ENCODE data around the gene CIC.

CIC gene

DNA sequence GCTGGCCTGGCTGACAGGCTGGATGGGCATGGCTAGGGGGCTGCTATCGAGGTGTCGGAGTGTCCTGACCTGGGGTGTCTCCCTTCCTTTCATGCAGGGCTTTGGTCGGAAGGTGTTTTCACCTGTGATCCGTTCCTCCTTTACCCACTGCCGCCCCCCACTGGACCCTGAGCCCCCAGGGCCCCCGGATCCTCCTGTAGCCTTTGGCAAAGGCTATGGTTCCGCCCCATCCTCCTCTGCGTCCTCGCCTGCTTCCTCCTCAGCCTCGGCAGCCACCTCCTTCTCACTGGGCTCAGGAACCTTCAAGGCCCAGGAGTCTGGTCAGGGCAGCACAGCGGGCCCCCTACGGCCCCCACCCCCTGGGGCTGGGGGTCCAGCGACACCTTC, 21.1 kb downstream of the CIC start:
- no peak for DNase-seq

DNA sequence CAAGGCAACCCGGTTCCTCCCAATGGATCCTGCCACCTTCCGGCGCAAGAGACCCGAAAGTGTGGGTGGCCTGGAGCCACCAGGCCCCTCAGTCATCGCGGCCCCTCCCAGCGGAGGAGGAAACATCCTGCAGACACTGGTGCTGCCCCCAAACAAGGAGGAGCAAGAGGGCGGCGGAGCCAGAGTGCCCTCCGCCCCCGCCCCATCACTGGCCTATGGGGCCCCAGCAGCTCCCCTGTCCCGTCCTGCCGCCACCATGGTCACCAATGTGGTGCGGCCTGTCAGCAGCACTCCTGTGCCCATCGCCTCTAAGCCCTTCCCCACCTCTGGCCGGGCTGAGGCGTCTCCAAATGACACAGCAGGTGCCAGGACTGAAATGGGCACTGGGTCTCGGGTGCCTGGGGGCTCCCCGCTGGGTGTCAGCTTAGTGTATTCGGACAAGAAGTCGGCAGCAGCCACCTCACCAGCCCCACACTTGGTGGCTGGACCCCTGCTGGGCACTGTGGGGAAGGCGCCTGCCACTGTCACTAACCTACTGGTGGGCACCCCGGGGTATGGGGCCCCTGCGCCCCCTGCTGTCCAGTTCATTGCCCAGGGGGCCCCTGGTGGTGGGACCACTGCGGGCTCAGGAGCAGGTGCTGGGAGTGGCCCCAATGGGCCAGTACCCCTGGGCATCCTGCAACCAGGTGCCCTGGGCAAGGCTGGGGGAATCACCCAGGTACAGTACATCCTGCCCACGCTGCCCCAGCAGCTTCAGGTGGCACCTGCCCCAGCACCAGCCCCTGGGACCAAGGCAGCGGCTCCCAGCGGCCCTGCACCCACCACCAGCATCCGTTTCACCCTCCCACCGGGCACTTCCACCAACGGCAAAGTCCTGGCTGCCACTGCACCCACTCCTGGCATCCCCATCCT, 21.7 kb downstream of the CIC start:
- peak; percentile 29 to 65 (median 47) for DNase-seq

DNA sequence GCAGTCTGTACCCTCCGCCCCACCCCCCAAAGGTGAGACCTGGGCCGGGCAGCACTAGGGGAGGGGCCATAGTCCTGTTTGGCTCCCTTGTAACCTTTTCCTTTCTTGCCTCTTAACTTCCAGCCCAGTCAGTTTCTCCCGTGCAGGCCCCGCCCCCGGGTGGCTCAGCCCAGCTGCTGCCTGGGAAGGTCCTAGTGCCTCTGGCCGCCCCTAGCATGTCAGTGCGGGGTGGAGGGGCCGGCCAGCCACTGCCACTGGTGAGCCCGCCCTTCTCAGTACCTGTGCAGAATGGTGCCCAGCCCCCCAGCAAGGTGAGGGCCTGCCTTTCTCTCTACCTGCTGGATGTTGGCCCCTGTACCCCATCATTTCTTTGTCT, 22.4 kb downstream of the CIC start:
- DNase-seq: no peak

DNA sequence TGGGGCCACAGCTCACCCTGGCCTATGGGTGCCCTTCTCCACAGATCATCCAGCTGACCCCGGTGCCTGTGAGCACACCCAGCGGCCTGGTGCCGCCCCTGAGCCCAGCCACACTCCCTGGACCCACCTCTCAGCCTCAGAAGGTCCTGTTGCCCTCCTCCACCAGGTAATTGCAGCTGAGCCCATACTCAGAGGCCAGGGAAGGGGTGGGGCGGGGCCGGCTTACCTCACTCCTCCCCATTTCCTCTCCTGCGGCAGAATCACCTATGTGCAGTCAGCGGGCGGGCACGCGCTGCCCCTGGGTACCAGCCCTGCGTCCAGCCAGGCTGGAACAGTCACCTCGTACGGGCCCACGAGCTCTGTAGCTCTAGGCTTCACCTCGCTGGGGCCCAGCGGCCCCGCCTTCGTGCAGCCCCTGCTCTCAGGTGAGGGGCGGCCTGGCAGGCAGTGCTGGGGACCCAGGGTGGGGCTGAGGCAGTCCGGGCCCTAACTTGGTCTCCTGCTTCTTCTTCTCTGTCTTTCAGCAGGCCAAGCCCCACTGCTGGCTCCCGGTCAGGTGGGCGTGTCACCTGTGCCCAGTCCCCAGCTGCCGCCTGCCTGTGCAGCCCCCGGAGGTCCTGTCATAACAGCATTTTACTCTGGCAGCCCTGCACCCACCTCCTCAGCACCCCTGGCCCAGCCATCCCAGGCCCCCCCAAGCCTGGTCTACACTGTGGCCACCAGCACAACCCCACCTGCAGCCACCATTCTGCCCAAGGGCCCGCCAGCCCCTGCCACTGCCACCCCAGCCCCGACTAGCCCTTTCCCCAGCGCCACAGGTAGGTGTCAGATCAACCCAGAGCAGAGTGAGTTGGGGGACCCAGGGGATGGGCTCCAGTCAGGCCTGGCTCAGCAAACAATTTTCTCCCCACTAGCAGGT, 23.2 kb downstream of the CIC start:
- no peak for DNase-seq

DNA sequence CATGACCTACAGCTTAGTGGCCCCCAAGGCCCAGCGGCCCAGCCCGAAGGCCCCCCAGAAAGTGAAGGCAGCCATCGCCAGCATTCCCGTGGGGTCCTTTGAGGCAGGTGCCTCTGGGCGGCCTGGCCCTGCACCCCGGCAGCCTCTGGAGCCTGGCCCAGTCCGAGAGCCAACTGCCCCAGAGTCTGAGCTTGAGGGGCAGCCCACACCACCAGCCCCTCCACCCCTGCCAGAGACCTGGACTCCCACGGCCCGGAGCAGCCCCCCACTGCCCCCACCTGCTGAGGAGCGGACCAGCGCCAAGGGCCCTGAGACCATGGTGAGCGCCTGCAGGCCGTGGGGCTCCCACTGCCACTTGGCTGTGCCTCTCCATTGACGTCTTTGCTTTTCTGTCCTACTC, 23.9 kb downstream of the CIC start:
- DNase-seq: no peak

DNA sequence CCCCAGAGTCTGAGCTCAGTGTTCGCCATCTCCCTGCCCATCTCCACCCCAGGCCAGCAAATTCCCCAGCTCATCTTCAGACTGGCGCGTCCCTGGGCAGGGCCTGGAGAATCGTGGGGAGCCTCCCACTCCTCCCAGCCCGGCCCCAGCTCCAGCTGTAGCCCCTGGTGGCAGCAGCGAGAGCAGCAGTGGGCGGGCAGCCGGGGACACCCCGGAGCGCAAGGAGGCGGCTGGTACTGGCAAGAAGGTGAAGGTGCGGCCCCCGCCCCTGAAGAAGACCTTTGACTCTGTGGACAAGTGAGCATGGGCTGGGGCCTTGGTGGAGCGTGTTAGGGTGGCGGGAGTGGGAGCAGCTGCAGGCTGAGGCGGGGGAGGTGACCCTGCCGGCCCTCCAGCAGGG, 24.5 kb downstream of the CIC start:
- DNase-seq: no peak

DNA sequence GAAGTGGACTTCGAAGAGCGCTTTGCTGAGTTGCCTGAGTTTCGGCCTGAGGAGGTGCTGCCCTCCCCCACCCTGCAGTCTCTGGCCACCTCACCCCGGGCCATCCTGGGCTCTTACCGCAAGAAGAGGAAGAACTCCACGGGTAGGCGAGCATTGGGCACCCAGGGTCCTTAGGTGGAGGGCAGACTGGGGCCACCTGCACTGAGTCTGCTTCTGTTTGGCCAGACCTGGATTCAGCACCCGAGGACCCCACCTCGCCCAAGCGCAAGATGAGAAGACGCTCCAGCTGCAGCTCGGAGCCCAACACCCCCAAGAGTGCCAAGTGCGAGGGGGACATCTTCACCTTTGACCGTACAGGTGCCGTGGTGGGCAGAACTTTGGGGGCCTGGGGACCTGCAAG, 24.9 kb downstream of the CIC start:
- no peak for DNase-seq

DNA sequence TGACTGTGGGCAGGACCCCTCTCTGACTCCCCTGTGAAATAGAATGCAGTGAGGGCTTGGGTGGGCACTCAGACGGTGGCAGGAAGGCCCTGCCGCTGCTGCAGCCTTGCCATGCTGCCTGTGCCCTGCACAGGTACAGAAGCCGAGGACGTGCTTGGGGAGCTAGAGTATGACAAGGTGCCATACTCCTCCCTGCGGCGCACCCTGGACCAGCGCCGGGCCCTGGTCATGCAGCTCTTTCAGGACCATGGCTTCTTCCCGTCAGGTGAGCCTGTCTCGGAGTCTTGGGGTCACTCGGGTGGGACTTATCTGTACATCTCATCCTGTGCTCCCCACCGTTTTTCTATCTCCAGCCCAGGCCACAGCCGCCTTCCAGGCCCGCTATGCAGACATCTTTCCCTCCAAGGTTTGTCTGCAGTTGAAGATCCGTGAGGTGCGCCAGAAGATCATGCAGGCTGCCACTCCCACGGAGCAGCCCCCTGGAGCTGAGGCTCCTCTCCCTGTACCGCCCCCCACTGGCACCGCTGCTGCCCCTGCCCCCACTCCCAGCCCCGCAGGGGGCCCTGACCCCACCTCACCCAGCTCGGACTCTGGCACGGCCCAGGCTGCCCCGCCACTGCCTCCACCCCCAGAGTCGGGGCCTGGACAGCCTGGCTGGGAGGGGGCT, 25.6 kb downstream of the CIC start:
- no peak for DNase-seq

DNA sequence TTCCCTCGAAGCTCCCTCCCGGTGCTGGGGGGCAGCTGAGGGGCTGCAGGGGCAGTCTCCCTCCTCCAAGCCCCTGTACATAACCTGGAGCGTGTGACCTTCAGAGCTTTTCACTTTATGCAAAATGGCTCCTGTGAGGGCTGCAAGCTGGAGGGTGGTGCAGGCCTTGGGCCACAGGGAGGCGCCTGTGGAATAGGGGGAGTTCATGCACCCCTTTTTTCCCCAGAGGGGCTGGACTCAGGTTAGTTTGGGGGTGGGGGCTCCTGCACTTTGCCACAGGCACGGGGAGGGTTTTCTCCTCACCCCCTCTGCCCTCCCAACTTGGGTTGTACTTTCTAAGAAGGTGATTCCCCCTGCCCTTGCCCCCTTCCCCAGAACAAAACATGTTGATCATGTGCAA, 26.3 kb downstream of the CIC start:
- DNase-seq: no peak

DNA sequence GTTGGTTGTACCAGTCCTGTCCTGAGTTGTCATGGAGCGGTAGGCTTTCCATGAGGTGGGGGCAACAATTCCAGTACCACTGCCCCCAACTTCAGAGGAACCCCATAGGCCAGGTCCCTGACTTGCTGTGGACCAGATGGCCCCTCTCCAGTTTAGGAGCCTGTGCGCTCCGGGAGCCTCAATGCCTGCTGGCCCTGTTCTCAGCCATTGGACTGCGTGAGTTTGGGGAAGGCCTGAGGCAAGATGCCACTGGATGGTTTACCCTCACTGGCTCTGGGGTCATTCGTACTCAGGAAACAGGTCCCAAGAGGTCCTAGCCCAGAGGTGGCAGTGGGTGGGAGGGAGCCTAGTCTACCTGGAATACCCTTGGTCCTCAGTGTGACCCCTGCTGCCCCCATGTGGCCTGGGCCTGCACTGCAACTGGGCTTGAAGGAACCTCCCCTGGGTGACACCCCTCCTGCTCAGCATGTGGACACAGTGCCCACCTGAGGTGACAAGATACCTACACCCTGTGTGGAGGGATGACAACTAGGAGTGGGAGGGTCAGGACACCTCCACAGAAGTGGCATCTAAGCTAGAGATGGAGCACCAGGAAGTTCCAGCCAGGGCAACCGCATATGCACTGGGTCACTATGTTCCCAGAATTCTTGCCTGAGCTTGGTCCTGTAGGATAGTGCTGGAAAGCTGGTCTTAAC, 26.9 kb downstream of the CIC start:
- peak; percentile 70 to 90 (median 86) for DNase-seq

DNA sequence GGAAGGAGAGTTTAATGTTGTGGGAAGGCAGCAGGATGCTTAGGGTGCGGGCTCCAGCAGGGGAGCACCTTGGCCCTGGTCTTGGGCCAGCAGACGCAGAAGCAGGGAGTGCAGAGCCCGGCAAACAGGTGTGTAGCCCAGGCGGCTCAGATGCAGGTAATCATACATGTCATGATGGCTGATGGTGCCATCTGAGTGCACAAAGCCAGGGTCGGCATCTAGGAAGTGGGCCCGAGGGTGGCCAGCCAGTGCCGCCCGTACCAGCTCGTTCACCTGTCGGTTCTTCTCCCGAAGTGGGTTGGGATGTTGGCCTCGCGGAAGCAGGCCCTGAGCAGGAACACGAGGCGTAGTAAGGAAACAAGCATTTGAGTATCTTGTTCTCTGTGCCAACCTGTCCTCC, 28.0 kb downstream of the CIC start:
- DNase-seq: no peak

DNA sequence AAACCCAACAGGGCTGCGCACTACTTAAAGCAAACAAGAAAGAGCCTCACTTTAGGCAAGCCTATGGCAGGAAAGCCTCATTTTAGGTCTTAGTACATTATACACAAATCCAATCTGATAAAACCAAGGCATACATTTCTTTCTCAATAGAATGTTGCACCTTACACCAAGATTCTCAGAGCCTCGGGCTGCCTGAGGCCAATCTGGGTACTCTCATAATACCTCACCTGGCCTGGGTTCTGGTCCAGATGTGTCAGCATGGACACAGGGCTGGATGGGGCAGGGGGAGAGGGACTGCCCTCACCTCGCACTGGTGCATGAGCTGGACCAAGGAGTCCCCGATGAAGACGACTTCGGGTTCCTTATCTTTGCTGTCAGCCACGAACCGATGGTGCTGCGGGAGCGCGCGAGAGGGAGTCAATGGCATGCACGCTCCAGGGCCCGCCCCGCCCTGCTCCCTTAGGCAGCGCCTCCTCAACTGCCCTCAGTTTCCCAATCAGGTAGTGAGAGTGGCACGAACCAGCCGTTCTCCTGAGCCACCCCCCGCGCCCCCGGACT, 32.7 kb downstream of the CIC start, which contains the start of gene PRR19:
Gene PRR19, plus strand, starts transcription at position 487 of the 558 bp plus-strand sequence. CDS start 7,453 bp downstream, outside the sequence.
- DNase-seq: peak in 2 of 6 experiments; percentile 23 to 42

DNA sequence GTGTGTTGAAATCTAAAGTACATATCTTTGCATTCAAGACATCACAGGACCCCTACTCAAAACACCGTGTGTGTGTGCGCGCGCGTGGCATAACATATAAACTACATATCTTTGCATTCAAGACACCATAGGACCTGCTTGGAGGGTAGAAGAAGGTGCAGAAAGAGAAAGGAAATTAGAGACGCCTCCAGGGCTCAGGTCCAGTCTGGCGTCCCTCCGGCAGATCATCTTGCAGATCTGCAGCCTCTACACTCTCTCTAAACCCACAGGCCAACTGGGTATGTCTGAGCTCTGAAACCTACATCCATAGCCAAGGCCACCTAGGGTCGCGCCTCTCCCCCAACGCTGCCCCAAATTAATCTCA, 34.0 kb downstream of the CIC start:
- DNase-seq: no peak

DNA sequence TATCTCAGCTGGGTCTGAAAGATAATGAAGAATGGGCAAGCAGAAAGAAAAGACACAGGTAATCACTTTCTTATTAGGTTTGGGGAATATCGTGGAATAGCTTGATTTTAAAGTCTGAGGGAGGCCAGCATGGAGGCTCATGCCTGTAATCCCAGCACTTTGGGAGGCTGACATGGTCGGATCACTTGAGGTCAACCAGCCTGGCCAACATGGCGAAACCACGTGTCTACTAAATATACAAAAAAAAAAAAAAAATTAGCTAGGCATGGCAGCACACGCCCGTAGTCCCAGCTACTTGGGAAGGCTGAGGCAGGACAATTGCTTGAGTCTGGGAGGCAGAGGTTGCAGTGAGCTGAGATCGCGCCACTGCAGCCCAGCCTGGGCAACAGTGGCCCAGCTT, 34.8 kb downstream of the CIC start:
- DNase-seq: no peak

DNA sequence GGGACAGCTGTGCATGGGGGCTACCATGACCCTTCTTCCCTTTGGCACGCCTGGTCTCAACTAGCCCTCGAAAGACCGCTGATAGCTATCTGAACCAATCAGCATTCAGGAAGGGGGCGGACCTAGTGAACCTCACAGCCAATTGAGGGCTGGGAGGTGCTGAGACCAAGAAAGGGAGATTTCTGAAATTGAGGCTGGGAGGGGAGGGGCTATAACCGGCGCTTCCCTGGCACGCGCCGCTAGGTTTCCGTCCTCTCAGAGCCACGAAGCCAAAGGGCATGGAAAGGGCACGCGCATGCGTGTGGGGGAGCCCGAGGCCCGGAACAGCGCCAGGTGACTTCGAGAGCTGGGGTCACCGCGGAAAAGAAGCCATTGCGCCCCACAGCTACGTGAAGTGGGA, 37.6 kb downstream of the CIC start:
- no peak for DNase-seq

DNA sequence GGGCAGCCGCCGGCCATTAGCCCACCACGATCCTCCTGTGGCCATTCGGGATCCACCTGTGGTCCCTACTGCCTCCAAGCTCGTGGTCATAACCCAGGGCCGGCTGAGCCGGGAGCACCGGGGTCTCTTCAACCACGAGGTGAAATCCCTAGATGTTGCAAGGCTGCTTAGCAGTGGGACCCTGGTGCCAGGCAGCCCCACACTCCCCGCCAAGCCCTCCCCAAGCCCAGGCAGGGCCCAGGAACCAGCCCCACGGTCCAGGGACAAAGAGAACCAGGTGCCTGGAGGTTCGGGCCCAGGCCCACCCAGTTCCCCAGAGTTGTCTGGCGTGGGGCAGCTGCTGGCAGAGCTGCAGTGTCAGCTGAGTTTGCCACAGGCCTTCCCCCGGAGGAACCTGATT, 40.6 kb downstream of the CIC start:
- no peak for DNase-seq

DNA sequence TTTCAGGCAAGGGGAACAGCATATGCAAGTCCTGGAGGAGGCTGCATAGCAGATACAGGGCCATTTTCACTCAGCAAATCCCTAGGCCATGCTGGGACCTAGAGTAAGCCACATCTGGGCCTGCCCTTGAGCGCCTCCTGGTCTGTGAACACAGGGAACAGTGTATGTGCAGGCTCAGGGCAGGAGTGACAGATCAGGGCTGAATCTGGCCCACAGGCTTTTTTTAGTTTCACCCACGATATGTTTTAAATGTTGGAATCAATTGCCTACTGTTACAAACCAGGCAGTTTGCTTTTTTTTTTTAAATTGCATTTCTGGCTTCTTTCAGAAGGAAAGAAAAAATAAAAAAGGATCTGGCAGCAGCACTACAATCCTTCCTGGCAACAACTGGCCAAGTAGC, 42.6 kb downstream of the CIC start:
- no peak for DNase-seq

DNA sequence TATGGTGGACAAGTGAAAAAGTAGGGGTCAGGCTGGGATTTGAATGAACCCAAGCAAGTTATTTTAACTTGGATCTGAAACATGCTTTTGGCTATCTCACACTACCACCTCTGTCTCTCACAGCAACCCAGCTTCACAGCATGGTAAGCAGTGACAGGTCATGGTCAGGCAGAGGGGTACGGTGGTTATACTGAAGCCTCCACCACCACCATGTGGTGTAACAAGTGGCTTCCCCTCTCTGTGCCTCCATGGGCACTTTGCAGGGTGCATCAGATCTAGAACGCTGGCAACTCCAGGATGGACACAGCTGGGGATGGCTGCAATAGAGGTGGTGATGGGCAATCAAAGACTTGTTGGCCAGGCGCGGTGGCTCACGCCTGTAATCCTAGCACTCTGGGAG, 43.3 kb downstream of the CIC start:
- no peak for DNase-seq

DNA sequence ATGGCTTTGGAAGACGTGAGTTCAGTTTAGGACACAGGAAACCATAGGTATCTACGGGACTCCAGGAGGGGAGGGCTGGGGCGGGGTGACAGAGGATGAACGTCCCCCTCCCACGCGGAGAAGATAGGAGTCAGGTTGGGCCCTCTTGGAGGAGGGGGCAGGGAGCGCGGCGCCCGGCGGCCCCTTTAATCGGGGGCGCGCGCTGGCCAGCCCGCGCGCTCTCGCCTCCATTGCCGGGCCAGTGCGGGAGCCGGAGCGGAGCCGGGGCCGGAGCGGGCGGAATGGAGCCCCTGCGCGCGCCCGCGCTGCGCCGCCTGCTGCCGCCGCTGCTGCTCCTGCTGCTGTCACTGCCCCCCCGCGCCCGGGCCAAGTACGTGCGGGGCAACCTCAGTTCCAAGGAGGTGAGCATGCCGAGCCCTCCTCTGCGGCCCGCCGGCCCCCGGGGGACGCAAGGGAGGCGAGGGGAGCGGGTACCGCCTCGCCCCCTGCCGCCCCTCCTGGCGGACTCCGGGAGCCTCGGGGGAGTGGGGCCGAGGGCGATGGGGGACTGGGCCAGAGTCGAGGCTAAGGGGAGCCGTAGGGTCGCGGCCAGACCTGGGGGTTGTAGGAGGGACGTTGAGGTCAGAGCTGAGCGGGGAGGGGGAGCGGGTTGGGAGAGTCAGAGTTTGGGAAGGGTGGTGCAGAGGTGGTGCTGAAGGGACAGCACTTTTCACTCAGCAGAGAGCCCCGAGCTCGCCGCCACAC, 44.2 kb downstream of the CIC start, which contains the start of gene TMEM145:
Gene TMEM145, plus strand, starts transcription at position 214 of the 744 bp plus-strand sequence. Its CDS starts 68 bp downstream, at position 282.
- peak in 3 of 6 experiments; percentile 10 to 40 (median 16) for DNase-seq

DNA sequence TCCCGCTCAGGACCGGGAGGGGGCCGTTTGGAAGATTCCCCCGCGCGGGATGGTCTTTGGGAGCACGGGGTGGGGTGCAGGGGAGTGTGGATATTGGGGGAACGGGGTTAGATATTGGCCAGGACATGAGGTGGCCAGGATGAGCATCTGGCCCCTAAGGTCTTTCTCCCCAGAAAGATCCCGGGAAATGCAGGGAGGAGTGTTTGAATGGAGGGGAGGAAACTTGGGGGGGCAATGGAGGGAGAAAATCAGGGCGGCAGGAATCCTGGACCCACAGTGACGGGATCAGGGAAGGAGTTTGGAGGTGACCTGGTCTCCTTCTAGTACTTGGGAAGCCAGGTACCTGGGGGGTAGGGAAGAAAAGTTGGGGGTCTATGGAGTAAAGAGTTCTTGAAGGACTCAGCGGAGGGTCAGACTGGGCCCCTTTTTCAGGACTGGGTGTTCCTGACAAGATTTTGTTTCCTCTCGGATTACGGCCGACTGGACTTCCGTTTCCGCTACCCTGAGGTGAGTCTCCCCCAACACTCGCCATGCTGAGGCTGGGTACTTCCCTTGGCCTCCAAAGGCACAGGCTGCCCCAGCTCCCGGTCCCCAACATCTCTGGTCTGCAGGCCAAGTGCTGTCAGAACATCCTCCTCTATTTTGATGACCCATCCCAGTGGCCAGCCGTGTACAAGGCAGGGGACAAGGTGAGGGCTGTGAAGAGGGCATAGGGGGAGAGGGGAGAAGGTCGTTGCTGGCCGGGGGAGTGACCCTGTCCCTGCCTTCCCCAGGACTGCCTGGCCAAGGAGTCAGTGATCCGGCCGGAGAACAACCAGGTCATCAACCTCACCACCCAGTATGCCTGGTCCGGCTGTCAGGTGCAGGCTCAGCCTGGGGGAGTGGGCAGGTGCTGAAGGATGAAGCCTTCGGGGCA, 45.0 kb downstream of the CIC start:
- DNase-seq: no peak

Data from stimulated activated naive CD4-positive, alpha-beta T cell (primary cell).